ENCODE measurements around the gene SELENOV.
A peak's percentile ranks its signal among the peaks of the same experiment; 100 is the strongest.
"Not testable (repeated sequence)": the region's sequence is repeated elsewhere in the genome, so short reads cannot be mapped to it uniquely, and the experiment has no call there.

SELENOV gene

GRCh38 chr19:39514840-39515550, at the start of gene SELENOV:
Gene SELENOV (plus strand): TSS chr19:39515139. CDS start chr19:39515213, 74 bp downstream.
- DNase-seq: peak in 1 of 2 experiments; percentile 3

GRCh38 chr19:39465956-39466747, 48.8 kb upstream of the SELENOV start:
- DNase-seq: no peak

- DNase-seq: no peak
These were observed 47.0 kb upstream of the SELENOV start for GRCh38 chr19:39467941-39468340.

- DNase-seq: no peak
These were observed 45.9 kb upstream of the SELENOV start for GRCh38 chr19:39469036-39469435.

GRCh38 chr19:39469567-39469966, 45.4 kb upstream of the SELENOV start:
- no peak for DNase-seq

GRCh38 chr19:39470724-39471339, 44.1 kb upstream of the SELENOV start:
- DNase-seq: no peak

- no peak for DNase-seq
These were observed 43.0 kb upstream of the SELENOV start for GRCh38 chr19:39471756-39472536.

GRCh38 chr19:39472746-39473442, 42.0 kb upstream of the SELENOV start:
- DNase-seq: no peak

- no peak for DNase-seq
These were observed 41.4 kb upstream of the SELENOV start for GRCh38 chr19:39473443-39473960.

- DNase-seq: peak; percentile 16 to 44
These were observed 40.8 kb upstream of the SELENOV start for GRCh38 chr19:39474139-39474620.

GRCh38 chr19:39475748-39476147, 39.2 kb upstream of the SELENOV start:
- DNase-seq: no peak

GRCh38 chr19:39479319-39479801, 35.6 kb upstream of the SELENOV start:
- DNase-seq: not testable (repeated sequence)

- no peak for DNase-seq
These were observed 35.0 kb upstream of the SELENOV start for GRCh38 chr19:39479916-39480315.

GRCh38 chr19:39480337-39481228, 34.4 kb upstream of the SELENOV start, which contains the start of gene TIMM50:
Gene TIMM50 (plus strand): TSS chr19:39480838. CDS start chr19:39480854, 16 bp downstream.
- peak; percentile 94 to 96 for DNase-seq

- no peak for DNase-seq
These were observed 33.8 kb upstream of the SELENOV start for GRCh38 chr19:39481229-39481545.

GRCh38 chr19:39481676-39482075, 33.3 kb upstream of the SELENOV start:
- no peak for DNase-seq

GRCh38 chr19:39483141-39483540, 31.8 kb upstream of the SELENOV start:
- DNase-seq: no peak

- DNase-seq: no peak
These were observed 25.2 kb upstream of the SELENOV start for GRCh38 chr19:39489756-39490155.

GRCh38 chr19:39492225-39492624, 22.7 kb upstream of the SELENOV start:
- no peak for DNase-seq

GRCh38 chr19:39492788-39493187, 22.2 kb upstream of the SELENOV start:
- DNase-seq: no peak

GRCh38 chr19:39494661-39495060, 20.3 kb upstream of the SELENOV start:
- no peak for DNase-seq
